Measurements from ENCODE around the gene MXRA7.

DNA sequence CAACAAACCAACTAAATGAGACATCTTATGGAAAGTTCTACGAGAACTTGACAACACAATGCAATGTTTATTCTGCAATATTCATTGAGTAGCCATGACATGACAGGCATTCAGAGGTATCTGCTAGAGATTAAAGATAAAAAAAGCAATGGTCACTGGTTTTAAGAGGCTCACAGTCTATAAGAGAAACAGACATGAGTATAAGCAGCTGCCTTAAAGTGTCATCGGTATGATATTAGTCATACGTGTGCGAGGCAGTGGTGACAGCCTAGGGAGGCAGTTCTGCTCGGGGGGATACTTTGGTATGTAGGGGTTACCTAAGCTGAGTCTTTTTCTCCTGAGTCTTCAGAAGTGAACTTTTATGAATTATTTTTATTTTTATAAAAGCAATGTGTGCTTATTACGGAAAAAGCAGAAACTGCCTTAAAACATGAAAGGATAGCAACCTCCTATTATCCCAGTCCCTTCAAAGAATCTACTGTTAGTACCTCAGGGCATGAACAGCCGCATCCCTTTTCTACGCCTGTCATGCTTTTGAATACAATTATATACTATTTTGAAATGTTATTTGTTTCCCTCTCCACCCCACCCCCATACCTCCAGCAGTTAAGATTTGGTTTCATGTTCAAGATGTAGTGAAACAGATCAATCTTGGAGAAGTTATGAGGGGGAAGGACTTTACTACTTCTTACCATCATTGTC, 75.0 kb downstream of the MXRA7 start:
- TF ChIP-seq, protein P1, sequence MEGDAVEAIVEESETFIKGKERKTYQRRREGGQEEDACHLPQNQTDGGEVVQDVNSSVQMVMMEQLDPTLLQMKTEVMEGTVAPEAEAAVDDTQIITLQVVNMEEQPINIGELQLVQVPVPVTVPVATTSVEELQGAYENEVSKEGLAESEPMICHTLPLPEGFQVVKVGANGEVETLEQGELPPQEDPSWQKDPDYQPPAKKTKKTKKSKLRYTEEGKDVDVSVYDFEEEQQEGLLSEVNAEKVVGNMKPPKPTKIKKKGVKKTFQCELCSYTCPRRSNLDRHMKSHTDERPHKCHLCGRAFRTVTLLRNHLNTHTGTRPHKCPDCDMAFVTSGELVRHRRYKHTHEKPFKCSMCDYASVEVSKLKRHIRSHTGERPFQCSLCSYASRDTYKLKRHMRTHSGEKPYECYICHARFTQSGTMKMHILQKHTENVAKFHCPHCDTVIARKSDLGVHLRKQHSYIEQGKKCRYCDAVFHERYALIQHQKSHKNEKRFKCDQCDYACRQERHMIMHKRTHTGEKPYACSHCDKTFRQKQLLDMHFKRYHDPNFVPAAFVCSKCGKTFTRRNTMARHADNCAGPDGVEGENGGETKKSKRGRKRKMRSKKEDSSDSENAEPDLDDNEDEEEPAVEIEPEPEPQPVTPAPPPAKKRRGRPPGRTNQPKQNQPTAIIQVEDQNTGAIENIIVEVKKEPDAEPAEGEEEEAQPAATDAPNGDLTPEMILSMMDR (conservative IDR thresholded peaks at IDR 0.05; ENCODE audit: low read length) = no peak
- no peak for TF ChIP-seq EZH2phosphoT487 (IDR thresholded peaks at IDR 0.05; ENCODE audit: borderline replicate concordance, low read depth, low read length)

Data from OCI-LY7 (cell line).